Adrenal gland (tissue), 5 donors: ENCODE results near the gene NEDD9.

ENCODE experiments used
- POLR2A ChIP-seq, 2 donors: fragments of 450-650 bp; IDR thresholded peaks; one replicate each; pipeline ENCODE4 v1.6.1; 2017; ENCODE audit warnings: antibody characterized with exemption in 2 of 2, mild to moderate bottlenecking in 2 of 2, moderate library complexity in 1 of 2
- TF ChIP-seq, protein P1 (sequence below), 6 experiments: fragments of 450-650 bp in 4 of 6; fragments of 200-600 bp in 2 of 6; sonication (generic) in 1 of 6; IDR thresholded peaks; 1 replicate in 5 of 6; 2 replicates in 1 of 6; pipeline versions ENCODE4 v1.5.1 to v1.8.0; 2016 to 2021; ENCODE audit warnings: antibody characterized with exemption in 6 of 6, mild to moderate bottlenecking in 2 of 6, moderate library complexity in 1 of 6
- donor health status: DM: no; HTN: no; CAD: no.

DNA sequence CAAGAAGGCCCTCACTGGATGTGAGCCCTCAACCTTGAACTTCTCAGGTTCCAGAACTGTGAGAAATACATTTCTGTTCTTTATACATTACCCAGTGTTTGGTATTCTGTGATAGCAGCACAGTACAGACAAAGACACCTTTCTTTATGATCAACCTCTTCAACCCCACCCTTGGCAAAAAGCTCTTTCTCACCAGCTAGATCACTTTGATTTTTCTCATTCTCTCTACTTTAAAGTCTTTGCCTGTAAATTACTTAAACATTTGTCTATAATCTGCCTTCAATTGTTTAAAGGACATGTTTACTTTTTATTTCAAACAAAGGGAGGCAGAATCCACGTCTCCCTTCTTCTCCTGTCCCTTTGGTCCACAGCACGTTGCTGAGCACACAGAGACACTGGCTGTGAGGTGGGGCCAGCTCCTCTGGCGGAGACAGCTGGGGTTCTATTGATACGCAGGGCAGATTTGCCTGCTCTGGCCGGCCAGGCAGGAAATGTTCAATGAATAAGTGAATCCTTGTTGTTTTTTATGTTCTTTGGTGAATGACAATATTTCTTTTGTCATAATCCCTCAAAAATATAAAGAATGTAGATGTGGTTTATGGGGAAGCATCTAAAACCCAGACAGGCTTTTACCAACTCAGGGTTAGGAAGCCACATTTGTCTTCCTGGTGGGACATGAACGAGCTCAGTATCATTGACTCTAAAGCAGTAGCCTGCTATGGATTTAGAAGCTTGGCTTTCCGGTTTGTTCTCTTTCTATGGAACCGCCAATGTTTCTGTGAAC is 52.9 kb downstream of the NEDD9 start:
- TF ChIP-seq, protein P1, sequence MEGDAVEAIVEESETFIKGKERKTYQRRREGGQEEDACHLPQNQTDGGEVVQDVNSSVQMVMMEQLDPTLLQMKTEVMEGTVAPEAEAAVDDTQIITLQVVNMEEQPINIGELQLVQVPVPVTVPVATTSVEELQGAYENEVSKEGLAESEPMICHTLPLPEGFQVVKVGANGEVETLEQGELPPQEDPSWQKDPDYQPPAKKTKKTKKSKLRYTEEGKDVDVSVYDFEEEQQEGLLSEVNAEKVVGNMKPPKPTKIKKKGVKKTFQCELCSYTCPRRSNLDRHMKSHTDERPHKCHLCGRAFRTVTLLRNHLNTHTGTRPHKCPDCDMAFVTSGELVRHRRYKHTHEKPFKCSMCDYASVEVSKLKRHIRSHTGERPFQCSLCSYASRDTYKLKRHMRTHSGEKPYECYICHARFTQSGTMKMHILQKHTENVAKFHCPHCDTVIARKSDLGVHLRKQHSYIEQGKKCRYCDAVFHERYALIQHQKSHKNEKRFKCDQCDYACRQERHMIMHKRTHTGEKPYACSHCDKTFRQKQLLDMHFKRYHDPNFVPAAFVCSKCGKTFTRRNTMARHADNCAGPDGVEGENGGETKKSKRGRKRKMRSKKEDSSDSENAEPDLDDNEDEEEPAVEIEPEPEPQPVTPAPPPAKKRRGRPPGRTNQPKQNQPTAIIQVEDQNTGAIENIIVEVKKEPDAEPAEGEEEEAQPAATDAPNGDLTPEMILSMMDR (IDR thresholded peaks at IDR 0.05), result no peak
- no peak for TF ChIP-seq POLR2A (IDR thresholded peaks at IDR 0.05)
